Activated CD4-positive, CD25-positive, alpha-beta regulatory T cell (primary cell): ENCODE results near the gene NABP2.

ENCODE experiments used
- DNase-seq, 4 experiments: peaks; one replicate each; lab custom pipeline; 2025; lab: John Stamatoyannopoulos, UW

The NABP2 gene

GRCh38 chr12:56213878-56214277 is 10.3 kb upstream of the NABP2 start:
- DNase-seq: no peak

- DNase-seq: no peak
Measured at GRCh38 chr12:56216461-56216860, 7.7 kb upstream of the NABP2 start.

DNA sequence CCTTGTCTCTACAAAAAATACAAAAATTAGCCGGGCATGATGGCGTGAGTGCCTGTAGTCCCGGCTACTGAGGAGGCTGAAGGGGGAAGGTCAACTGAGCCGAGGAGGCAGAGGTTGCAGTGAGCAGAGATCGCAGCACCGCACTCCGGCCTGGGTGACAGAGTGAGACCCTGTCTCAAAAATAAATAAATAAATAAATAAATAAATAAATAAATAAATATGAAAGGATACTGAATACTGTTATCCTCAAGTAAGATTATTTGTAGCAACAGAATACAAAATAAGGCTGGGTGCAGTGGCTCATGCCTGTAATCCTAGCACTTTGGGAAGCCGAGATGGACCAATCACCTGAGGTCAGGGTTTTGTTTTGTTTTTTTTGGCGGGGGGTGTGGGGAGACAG is 4.3 kb upstream of the NABP2 start:
- DNase-seq: no peak

DNA sequence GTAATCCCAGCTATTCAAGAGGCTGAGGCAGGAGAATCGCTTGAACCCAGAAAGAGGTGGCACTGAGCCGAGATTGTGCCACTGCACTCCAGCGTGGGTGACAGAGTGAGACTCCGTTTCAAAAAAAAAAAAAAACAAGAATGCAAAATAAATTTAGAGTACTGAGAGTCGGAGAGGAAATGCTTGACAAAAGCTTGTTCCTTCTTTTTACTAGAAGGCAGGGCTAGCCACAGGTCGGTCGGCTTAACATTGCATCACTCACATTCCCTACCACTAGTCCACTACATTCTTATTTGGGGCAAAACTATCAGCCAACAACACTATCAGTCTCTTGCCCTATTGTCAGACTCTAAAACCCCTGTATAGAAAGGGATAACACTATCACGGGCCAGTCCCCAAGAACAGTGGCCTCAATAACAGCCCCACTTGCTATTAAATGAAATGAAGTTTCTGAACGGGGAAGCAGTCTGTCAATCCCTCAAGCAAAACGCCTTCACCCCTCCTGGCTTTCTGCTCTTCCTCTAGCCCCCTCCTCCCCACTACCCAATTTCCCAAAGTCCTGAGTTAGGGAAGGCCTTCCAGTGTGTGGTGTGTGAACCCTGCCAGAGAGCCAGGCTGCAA is 3.4 kb upstream of the NABP2 start:
- DNase-seq: no peak

DNA sequence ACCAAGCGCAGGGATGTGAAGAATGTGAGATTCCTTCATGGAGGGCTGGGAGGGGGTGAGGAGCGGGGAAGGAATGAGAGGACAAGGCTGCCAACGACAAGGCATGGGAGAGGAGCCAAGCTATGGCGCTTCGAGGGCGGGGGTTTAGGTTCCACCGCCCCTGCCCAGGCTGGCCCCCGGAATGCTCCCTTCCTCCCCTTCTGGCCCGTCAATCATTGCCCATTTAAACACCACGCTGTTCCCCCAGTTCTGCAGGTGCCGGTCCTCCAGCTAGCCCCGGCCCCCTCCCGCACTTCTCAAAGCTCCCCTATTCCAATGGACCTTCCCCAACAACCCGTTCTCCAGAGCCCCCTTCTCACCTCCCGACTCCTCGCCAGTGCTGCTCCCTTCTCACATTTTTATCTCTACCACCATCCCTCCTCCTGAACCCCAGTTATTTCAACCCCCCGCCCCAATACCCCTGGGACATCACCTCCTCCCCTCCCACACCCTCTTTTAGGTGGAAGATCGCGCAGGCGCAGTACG is 2.8 kb upstream of the NABP2 start:
- DNase-seq: no peak

DNA sequence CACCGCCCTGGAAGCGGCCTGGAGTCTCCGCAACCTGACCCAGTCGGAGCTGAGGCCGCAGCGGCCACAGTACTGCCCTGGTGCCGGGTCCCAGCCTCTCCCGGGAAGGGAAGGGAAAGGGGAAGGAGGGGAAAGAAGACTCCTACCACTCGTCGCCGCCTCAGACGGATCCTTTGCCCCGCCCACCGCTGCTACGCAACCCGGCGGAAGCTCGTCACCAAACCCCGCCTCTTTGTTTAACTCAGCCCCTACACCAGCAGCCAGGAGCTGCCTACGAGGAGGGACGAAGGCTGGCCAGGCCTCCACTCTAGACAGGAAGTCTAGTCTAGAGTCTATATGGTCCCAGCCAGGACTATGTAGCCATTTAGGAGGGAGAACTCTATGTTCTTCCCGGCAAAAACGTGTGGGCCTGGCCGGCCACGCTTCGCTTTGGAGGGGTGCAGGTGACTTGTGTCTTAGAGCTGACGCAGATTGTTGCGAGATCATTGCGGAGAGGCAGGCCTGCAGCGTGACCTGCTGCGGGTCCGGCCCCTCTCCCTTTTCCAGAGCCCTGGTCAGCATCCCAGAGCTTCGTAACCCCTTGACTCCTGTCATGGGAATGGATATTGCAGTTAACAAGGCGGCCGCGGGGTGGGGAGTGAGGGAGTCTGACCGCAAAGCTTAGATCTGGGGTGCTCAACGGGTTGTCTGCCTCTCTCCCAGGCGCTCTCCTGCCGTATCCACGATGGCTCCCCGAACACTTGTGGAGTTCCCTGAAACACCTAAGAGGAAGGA is 2.2 kb upstream of the NABP2 start, which contains the start of gene RNF41:
RNF41 (minus strand) TSS at position 166 of the 774 bp plus-strand sequence. CDS start 7,875 bp downstream, outside the sequence.
- peak; percentile 73 to 83 (median 80) for DNase-seq

GRCh38 chr12:56222531-56222895 is 1.6 kb upstream of the NABP2 start:
- DNase-seq: no peak

DNA sequence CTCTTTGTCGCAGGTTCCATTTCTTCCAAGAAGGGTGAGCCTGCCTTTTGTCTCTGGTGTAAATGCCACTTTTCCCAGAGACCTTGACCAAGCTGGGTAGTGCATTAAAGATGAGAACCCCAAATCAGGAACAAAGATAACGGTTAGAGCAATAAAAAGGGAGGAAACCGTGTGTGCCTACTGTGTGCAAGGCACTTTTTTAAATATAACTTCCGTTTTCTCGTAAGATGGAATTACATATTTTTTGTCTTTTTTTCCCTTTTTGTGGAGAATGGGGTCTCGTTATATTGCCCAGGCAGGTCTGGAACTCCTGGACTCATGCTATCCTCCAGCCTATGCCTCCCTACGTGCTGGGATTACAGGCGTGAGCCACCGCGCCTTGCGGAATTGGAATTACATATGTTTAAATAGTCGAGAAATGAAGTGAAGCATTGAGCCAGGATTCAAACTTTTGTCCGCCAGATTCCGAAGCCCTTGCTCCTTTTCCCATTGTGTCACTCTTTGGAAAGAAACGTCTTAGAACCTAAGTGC is 506 bp upstream of the NABP2 start:
- DNase-seq: no peak

GRCh38 chr12:56224954-56225353 is 812 bp downstream of the NABP2 start:
- no peak for DNase-seq

DNA sequence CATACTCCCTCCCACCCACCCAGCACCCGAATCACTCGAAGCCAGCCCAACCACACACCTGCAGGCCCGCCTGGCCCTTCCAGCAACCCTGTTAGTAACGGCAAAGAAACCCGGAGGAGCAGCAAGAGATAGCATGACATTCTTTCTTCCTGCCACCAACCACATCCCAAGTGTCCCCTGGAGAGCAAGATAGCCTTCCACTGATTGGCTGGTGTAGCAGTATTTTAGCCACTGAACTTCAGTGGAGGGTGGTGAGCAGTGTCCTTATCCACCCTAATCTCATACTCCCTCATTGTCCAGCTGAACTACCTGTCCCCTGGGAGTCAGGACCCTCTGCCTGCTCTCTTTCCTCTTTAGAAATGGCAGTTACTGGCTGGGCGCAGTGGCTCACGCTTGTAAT is 4.9 kb downstream of the NABP2 start:
- no peak for DNase-seq

DNA sequence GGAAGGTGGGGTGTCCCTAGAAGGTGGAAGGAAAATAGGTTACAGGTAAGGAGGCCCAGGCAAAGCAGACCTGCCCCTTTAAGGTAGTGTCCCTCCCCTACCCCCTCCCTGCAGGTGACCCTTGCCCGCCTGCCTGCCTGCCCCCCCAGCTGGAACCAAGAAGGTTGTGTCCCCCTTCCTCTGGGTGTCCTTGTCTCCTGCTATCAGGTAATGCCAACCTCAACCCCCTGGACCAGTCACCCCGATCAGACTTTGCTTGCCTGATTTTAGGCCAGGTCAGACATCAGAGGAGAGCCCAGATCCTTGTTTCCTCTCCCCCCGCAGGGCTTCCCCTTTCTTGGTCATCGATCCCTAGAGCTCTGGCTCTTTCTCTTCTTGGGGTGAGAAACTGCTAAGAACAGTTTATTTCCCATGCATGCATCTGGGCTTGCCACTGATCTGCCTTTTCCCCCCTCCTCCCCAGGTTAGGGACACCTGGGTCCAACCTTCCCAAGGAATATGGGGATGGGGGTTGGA is 5.8 kb downstream of the NABP2 start, which contains the start of gene SLC39A5:
SLC39A5 (plus strand) TSS at position 136 of the 516 bp plus-strand sequence. CDS start 1,224 bp downstream, outside the sequence.
- DNase-seq: no peak

DNA sequence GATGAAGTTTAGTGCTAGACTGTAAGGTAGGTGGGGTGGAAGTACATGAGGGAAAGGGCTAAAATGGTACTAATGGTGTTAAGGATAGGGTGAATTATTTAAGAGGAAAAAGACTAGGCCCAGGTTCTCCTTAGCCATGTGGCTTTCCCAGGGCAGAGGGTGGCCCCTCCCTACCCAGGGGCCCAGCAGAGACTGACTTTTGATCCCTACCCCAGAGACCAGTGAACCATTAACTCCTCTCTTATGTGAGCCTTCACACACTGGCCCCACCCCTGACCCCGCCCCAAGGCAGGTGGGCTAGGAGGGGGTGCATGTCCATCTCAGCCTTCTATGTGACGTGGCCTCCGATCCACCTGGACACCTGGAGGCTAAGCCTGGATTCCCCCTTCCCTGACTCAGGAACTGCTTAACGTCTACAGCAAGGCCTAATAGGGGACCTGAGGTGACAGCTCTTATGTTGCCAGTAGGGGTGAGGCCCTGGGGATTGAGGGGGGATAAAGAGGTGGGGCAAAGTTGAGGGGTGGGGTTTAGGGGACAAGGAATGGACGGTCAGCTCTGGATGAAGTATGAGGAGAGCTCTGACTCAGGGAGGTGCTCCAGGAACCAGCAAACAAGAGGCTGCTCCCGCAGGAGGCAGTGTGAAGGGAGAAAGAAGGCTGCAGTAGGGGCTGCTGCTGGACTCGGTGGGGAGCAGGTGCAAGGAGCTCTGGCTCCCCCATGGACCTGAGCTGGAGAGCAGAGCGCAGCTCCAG is 6.5 kb downstream of the NABP2 start:
- no peak for DNase-seq

- DNase-seq: no peak
Measured at GRCh38 chr12:56231184-56231582, 7.0 kb downstream of the NABP2 start.

GRCh38 chr12:56234746-56235436 is 10.7 kb downstream of the NABP2 start:
- no peak for DNase-seq

DNA sequence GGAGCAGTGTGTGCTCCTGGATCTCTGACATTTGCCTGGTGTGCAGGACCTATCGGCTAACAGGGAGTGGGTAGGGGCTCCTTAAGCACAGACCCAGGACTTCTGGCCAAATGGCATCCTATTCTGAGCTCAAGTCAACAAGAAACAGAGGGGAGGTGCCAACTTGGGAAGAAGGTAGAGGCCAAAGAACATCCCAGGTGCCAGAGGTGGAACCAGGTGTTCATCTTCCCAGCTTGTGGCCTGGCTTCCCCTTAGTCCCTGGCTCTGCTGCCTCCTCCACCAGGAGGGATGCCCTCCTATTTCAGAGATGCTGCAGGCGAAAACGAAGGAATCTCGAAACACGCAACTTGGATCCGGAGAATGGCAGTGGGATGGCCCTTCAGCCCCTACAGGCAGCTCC is 11.9 kb downstream of the NABP2 start:
- no peak for DNase-seq

- DNase-seq: no peak
Measured at GRCh38 chr12:56236985-56237384, 12.8 kb downstream of the NABP2 start.

DNA sequence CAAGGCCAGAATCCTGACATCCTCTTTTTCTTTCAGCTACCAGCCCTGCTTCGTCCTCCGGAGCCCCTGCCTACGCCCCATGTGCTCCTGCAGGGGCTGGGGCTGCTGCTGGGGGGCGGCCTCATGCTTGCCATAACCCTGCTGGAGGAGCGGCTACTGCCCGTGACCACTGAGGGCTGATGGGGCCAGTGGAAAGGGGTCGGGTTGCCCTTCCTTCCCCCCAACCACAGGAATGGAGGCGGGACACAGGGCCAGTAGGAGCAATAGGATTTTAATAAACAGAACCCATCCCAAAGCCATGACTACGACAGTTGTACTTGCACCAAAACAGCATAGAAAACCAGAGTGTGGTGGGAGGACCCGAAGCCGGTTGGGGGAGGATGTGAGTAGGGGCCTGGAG is 13.4 kb downstream of the NABP2 start:
- no peak for DNase-seq

DNA sequence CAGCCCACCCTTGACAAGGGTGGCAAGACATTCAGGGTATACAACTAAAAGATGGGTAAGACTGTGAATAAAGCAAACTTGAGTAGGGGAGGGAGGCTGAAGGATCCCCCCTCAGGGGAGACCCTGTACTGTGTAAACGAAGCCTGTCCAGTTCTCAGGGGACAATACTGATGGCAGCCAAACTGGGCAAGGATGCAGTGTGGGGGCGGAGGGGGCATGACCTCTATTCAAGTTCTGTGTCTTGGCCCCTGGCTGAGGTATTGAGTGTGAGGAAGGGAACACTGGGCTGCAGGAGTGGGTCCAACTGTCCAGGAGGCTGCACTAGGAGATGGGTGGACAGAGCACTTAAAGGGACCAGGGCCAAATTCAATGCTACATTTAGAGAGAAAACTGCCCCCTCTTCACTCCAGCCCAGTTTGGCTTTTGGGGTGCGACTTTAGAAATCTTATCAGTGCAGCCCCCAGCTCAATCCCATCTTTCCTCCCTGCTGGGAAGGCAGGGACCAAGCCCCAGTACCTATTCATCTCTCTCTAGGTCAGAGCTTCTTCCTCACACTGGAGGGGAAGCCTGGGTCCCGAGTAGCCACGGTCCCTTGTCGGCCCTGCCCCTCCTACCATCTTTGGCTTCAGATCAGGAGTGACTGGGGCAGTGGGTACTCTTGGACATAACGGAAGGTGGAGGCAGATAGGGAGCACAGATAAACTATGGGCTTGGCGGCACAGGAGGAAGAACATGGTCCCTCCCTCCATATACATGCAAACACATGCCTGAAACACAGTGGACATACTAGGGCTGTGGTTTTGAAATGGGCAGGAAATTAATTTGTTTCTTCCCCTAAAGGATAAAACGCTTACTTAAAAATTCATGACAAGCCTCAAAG is 17.5 kb downstream of the NABP2 start:
- DNase-seq: no peak

GRCh38 chr12:56242986-56243385 is 18.8 kb downstream of the NABP2 start:
- DNase-seq: no peak

GRCh38 chr12:56243731-56244181 is 19.6 kb downstream of the NABP2 start:
- DNase-seq: no peak
